Motor neuron (in vitro differentiated cells): ENCODE measurements around the gene NUDT8. TPM values are rescaled to one million over a fixed set of nuclear protein-coding genes. Genes with fewer than 3 reads are reported as not detected.

Experiments used
- ATAC-seq, 8 experiments: fragments of 200-7000 bp; cut with Tn5 transposase; replicated peaks in 6 of 8; 2 replicates each; pipeline ENCODE4 v1.8.0; 2021; ENCODE audit warnings: mild to moderate bottlenecking in 8 of 8, moderate library complexity in 8 of 8
- H3K27ac ChIP-seq, 2 donors: fragments of 250-450 bp; sonication (Bioruptor Pico); 2 replicates each; pipeline ENCODE4 v1.9.0; 2021; ENCODE audit warnings: antibody characterized with exemption in 2 of 2, mild to moderate bottlenecking in 2 of 2, moderate library complexity in 1 of 2
- H3K4me1 ChIP-seq, 2 donors: fragments of 250-450 bp; sonication (Bioruptor Pico); replicated peaks in 1 of 2; 2 replicates each; pipeline ENCODE4 v1.6.1; 2021; ENCODE audit warnings: antibody characterized with exemption in 2 of 2, mild to moderate bottlenecking in 2 of 2, moderate library complexity in 1 of 2
- H3K4me3 ChIP-seq, 5 donors: fragments of 250-450 bp; sonication (Bioruptor Pico); 2 replicates each; pipeline ENCODE4 v1.9.0; 2021; ENCODE audit warnings: antibody characterized with exemption in 5 of 5, mild to moderate bottlenecking in 5 of 5, moderate library complexity in 4 of 5
- WGBS, 10 experiments: fragments of 450-650 bp; shearing (Covaris generic); methylation state at CpG; one replicate each; pipeline ENCODE4 v1.0.0; 2022; 5-methylcytosine and 5-hydroxymethylcytosine counted together
- in situ Hi-C, 9 experiments: fragments of 400-800 bp; cut with MboI; loops; one replicate each; pipeline ENCODE4 v1.15.0; 2021; ENCODE audit warnings: low sequenced_read_pairs in 9 of 9, low pct_unique_long_range_greater_than_20kb in 2 of 9; ENCODE audit not compliant: unreplicated experiment in 9 of 9
- total RNA-seq, 8 experiments: library from RNA; unstranded; fragments of 300-600 nt; gene quantifications; 2 replicates each; pipeline versions ENCODE4 v1.2.3 to v1.2.4, GENCODE V29; 2022

Gene NUDT8
- total RNA-seq, 8 experiments from 2014 or later, result 3.3 to 13.3 (median 5.1) TPM

- 60 to 100% (median 83%) methylated on average over 1 to 2 of the region's 6 CpGs; no CpG with 5 or more reads in 6 of the 10 experiments for WGBS, 10 experiments
- ATAC-seq, result no peak
- Histone ChIP-seq H3K4me3 (no peak overlapping the region), H3K4me1 (peaks cover 20 to 22% of the 10 kb centered on the region in 2 donors), H3K27ac (no peak overlapping the region)
- in situ Hi-C loops, result no loop called here
These were observed 51.8 kb downstream of the NUDT8 start for GRCh38 chr11:67577951-67578350.

Other genes starting within 250 kb of the NUDT8 start
- gene RAD9A, start 238.0 kb downstream of the NUDT8 start, total RNA-seq, result 10 to 100 TPM in 7 of 8 experiments, 1 to 10 TPM in 1; 4.0 to 25.5 (median 16.2) TPM
- 100 to 1,000 TPM in 4 of 8 experiments, 10 to 100 TPM in 4; 60.9 to 162 (median 104) TPM for gene PPP1CA, start 228.1 kb downstream of the NUDT8 start, total RNA-seq
- gene TBC1D10C, start 225.9 kb downstream of the NUDT8 start, total RNA-seq, result 1 to 10 TPM in 1 of 8 experiments, under 1 TPM in 7; 0.15 to 2.2 (median 0.64) TPM
- 1 to 10 TPM in 3 of 8 experiments, under 1 TPM in 5; 0.16 to 2.1 (median 0.67) TPM for gene CARNS1, start 214.3 kb downstream of the NUDT8 start, total RNA-seq
- 10 to 100 TPM; 21.8 to 48.3 (median 30.6) TPM for gene RPS6KB2, start 201.4 kb downstream of the NUDT8 start, total RNA-seq
- gene PTPRCAP, start 192.3 kb downstream of the NUDT8 start, total RNA-seq, result under 1 TPM in 2 of 8 experiments, not detected in 6; 0.17 to 0.22 TPM
- gene CORO1B, start 186.5 kb downstream of the NUDT8 start, total RNA-seq, result 10 to 100 TPM; 23.3 to 93.7 (median 37.5) TPM
- gene GPR152, start 177.2 kb downstream of the NUDT8 start, total RNA-seq, result under 1 TPM in 5 of 8 experiments, not detected in 3; 0.11 to 0.90 (median 0.31) TPM
- gene CABP4, start 174.6 kb downstream of the NUDT8 start, total RNA-seq, result under 1 TPM in 7 of 8 experiments, not detected in 1; 0.16 to 0.62 (median 0.20) TPM
- gene TMEM134, start 160.7 kb downstream of the NUDT8 start, total RNA-seq, result 10 to 100 TPM in 7 of 8 experiments, 1 to 10 TPM in 1; 9.9 to 30.6 (median 17.2) TPM
- gene AIP, start 146.9 kb downstream of the NUDT8 start, total RNA-seq, result 10 to 100 TPM; 48.1 to 72.2 (median 59.5) TPM
- 10 to 100 TPM; 21.4 to 64.4 (median 35.9) TPM for gene PITPNM1, start 124.6 kb downstream of the NUDT8 start, total RNA-seq
- 10 to 100 TPM; 13.8 to 39.3 (median 19.8) TPM for gene CDK2AP2, start 121.8 kb downstream of the NUDT8 start, total RNA-seq
- gene CABP2, start 106.5 kb downstream of the NUDT8 start, total RNA-seq, result under 1 TPM in 1 of 8 experiments, not detected in 7; 0.71 TPM
- 1,000 to 10,000 TPM in 2 of 8 experiments, 100 to 1,000 TPM in 6; 462 to 1,848 (median 788) TPM for gene GSTP1, start 46.1 kb downstream of the NUDT8 start, total RNA-seq
- gene NDUFV1, start 23.0 kb downstream of the NUDT8 start, total RNA-seq, result 100 to 1,000 TPM; 135 to 267 (median 157) TPM
- under 1 TPM in 5 of 8 experiments, not detected in 3; 0.22 to 0.71 (median 0.37) TPM for gene TBX10, start 9.8 kb upstream of the NUDT8 start, total RNA-seq
- gene ACY3, start 20.8 kb upstream of the NUDT8 start, total RNA-seq, result not detected
- under 1 TPM in 4 of 8 experiments, not detected in 4; 0.08 to 0.57 (median 0.15) TPM for gene ALDH3B2, start 44.7 kb upstream of the NUDT8 start, total RNA-seq